Activated CD8-positive, alpha-beta memory T cell treated with anti-CD3 and anti-CD28 coated beads, Interleukin-2, amount 50 U/mL, for 48 hours (primary cell): Measurements from ENCODE around the gene MYCBP2.

ENCODE experiments used
- DNase-seq: peaks from one replicate; pipeline ENCODE4 v3.0.0-alpha.2; 2020

The MYCBP2 gene

DNA sequence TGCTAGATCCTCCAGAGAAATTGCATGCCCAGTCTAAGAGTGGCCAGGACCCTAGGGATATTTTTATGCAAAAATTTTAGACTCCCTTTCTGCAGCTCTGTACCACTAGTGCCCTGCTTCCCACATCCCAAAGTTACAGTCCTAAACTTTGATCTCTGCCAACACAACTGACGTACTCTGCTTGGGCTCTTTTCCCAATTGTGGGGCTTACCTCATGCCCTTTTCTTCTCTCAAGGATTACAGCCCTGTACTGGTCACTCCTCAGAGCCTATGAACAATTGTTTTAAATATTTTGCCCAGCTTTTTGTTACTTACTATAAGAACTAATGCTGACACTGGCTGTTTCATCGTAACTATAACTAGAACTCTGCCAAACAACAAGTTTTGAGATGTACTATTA is 242.1 kb downstream of the MYCBP2 start:
- DNase-seq, result no peak

DNA sequence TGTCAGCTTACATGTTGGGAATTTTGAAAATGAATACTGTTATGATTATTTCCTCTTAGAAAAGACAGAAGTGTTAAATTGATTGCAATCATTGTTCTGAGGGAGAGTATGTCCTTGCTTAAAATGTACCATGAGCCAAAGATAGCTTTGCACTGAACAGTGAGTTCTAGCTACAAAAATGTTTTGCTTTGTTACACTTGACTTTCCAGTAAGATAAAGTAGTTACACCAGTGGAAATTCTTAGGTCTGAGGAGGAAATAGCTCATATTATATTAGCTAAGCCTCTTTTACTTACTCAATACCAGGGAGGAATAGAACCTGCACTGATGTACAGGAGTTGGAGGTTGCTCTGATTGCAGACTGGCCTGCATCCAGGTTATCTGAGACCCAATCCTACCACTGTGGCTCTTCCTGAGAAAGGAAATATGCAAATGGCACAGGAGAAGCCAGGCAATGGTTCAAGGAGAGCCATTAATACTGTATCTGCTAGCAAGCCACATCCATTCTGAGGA is 246.9 kb downstream of the MYCBP2 start:
- no peak for DNase-seq

DNA sequence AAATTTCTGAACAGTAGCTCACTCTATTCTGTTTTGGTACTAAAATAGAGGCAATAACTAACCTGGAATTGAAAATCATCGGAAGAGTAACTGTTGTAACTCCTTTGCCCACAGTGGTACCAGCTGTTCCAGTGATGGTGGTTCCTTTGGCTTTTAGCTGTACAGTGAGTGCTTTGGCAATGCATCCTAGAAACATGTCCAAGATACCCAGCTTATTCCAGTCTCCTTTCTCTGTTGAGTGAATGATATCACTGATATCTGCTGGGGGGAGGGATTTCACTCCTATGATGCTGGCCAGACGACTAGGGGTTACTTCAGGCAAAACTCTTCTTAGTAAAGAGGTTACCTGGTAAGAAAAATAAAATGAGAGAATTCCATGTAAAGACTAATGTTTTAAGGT is 259.4 kb downstream of the MYCBP2 start:
- DNase-seq, result no peak

DNA sequence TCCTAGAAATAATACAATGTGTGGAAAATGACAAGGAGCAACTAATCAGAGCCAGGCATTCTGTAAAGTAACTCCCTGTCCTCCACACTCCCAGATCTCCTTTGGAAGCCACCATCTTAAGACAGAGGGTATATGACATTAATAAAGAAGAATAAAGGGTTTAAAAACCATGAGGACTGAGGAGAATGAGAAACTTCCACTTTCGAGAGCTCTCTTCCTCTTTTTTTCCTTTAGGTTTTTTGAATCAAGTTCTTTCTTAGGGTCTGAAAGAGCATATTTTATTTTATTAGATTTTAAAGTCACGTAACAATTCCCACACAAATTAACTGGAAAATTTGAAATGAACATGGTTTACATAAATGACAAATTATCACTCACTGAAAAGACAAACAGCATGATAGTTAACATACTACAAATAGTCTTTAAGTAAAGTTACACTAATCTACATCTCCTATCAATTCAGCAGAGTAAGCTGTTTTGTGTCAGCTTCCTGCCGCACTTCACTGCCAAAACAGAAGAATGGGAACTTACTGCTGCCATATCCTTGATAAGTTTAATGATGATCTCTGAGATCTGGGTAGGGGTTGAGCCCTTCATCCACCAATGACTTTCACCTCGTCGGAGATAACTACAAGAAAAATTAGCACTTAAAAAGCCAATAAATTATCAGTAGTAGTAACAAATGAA is 261.3 kb downstream of the MYCBP2 start:
- no peak for DNase-seq

DNA sequence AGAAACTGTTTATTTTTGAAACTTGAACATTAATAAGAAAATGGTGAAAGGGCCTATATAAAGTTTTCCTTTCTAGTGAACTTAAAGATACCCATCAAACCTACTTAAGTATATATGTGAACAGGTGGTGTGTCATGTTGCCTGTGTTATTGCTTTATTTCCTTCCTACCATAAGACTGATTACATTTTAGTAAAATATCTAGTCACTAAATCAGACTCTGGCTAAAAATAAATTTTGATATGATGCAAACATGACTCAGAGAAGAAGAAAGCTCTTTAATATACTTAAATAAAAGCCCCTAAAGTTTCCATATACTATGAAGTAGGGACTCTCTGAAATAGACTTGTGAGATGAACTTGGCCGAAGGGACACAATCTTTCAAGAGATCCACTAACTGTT is 264.8 kb downstream of the MYCBP2 start:
- no peak for DNase-seq

DNA sequence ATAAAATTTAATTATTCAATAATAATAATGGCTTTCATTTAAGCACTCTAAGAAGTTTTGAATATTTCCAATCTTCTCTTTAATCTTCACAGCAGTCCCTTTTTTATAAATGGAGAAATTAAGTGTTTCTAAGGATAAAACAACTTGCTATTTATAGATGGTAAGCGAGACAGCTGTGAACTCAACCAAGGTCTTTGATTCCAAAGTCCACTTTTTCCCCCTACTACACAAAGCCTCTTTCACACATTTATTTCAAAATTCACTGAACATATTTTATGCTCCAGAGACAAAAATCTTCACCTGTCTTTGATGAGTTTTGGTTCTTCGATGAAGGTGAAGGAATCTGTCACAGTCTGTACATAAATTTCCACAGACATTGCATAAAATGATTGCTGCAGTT is 265.5 kb downstream of the MYCBP2 start:
- DNase-seq, result no peak

DNA sequence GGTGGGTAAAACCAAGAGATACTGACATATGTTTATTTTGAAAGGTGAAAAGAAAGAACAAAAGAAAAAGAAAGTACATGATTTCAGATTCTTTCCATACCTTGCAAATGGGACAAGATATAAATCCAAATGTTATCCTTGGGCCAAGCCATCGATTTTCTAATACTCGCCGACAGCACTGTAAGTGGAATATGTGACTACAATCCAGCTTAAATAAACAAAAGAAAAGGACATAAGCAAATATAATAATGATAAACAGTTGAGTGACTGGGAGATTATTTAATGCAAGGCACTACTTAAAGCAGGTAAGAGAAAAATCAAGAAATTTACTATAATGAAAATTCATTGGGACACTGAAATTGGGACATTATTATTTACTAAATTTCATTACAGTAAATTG is 270.0 kb downstream of the MYCBP2 start:
- no peak for DNase-seq

DNA sequence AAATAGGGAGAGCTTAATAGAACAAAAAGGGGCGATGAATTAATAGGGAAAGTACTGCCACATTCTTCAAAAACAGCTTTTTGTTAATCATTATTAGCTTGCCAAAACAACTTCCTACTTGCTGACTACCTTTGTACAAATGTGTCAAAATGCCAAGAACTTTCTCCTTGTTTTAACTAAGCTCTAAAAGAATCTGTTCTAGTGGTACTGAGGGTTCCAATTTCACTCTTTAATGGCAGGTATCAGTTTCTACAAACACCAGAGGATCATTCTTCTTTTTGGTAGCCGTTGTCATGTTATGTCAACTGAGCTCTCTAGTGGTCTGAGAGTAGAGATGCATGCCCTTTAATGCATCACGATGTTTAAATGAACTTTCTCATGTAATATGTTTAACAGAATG is 270.5 kb downstream of the MYCBP2 start:
- DNase-seq, result no peak

DNA sequence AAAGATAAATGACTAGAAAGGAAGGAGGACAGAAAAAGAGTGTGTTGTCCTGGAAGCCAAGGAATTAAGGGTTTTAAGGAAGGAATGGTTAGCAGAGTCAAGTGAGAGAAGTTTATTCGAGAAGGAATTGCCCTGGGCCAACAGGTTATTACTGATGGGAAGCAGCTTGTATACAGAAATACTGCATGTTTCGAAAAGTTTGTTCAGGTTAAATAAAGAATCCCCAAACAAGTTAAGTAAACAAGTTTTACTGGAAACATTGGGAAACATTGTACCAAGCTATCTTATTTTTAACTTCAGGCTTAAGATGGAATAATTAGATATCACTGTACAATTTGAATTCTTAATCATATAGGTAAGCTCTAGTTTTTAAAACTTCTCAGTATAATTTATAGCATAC is 271.7 kb downstream of the MYCBP2 start:
- DNase-seq, result no peak

DNA sequence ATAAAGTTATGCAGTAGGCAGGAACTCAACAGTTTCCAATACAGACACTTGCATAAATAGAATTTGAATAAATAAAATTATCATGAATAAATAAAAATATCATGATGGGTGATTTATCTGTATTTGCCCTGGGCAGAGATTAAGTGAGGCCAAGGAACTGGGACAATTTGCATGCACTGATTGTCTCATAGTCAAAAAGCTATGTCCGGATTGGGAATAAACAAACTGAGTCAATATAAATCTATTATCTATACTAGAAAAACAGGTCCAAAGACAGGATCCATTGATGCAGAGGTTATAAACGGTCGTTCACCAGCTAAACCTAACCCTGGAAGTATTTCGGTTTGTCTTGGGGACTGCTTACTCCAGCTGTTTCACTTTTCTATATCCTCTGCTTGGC is 273.7 kb downstream of the MYCBP2 start:
- DNase-seq, result no peak

DNA sequence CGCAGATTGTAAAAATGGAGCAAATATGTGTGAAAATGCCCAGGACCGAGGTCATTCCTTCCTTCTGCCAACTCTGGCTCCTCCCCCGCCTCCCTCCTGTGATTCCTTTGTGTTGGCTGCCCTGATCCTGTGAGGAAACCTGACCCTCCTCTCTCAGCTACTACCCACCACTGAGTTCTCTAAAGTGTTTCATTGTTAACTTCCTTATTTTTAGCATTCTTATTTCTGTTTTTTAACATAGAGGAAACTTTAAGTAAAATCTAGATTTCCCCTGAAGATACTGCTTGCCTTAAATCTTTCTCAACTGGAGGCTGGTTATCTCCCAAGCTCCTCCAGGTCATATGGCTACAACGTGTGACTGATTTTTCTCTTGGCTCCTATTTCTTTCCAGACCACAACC is 278.2 kb downstream of the MYCBP2 start:
- DNase-seq, result no peak

DNA sequence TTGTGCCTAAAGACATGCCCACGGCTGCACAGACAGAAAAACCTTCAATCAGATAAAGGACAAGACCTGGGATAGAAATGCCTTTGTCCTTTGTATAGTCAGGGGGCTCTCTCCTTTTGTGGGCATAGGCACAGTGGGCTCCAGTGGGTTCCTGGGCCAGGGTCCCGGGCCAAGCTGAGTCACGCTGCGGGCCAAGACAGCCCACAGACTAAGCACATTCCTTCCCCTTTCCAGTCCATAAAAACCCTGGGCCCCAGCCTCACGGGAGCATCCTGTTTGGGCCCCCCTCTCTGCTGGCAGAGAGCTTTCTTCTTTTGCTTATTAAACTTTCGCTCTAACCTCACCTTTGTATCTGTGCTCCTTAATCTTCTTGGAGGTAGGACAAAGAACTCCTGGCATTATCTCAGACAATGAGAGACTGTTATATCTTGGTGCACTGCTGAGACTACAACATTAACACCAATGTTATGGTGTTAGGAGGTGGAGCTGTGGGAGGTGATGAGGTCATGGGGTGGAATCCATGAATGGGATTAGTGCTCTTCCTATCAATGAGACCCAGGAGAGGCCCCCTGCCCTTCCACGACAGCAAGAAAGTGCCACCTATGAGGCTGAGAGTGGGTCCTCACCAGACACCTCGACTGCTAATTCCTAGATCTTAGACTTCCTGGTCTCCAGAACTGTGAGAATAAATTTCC is 279.1 kb downstream of the MYCBP2 start:
- no peak for DNase-seq

DNA sequence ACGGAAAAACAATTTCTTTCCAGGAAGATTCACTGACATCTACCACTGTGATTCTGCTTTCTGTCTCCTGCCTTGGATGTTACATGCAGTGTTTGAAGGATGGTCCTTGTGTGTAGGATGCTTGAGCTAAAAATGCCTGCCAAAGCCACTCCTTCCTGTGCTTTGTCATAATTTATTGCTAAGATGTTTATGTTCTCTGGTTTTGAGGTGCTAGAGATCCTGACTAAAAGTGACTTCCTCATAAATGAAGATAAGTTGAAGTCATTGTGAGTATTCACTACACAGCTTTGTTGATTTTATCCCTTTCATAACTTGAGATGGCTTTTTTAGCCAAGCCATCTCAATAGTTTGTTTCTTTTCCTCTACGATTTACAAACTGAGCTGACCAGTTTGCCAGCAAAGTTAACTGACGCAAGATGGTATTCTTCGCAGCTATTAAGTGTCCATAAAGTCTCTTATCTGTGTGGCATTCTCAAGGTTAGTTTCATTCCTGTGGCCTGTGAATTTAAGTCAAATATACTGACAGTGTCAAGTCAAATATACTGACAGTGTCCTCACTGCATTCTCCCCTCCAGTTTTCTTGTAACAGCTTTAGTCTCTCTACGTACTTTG is 284.2 kb downstream of the MYCBP2 start:
- no peak for DNase-seq

DNA sequence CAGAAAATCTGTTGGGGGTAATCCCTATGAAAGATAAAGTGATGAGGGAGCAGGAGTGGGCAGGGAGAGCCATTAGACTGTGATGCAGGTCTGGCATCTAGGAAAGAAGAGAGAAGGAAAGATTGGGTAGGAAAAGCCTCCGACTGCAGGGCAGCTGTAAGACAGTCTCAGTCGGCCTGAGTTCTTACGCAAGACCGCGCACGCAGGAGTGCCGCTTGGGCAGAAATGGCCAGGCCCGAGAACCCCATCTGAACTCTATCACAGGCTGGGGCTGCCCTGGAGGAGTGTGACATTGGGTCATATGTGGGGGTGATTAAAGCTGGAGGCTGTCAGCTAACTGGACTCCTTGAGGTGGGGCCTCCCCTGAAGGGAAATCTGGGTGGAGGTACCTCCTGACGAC is 286.1 kb downstream of the MYCBP2 start:
- DNase-seq, result no peak

DNA sequence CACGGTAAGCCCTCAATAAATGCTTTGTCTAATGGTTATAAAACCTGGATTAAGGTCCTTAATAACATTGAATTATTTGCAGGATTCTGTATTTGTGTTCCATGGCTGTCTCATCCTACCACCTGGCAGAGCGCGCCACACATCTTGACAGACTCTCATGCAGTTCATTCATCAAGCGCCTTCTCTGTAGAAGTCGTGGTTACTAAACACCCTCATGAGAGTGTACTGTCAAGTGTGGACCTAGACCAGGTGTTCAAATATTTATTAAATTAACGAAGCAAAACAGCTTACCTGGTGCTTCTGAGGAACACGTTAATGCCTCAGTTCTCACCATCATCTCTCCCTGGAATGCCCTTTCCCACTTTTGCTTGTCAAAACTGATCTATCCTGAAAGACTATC is 286.8 kb downstream of the MYCBP2 start:
- DNase-seq, result no peak

DNA sequence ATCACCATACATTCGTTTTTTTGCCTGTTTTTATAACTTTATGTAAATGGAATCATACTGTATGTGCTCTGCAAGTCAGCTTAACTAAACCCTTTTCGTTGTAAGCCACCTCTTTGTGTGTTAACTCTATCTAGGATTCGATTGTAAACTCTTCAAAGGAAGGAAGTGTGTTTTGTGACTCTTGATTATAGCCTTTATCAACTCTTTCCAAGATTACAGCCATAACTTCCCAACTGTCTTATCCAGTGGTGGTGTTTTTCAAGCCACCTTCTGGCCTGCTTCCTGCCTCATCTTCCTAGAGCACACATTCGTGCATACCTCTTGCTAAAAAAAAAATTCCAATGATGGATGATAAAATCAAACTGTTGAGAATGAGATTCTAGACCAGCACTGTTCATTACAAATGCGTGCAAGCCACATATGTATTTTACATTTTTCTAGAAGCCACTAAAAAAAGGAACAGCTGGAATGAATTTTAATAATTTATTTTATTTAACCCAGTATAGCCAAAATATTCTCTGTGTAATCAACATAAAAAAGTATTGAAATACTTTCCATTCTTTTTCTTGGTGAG is 287.9 kb downstream of the MYCBP2 start:
- DNase-seq, result no peak

DNA sequence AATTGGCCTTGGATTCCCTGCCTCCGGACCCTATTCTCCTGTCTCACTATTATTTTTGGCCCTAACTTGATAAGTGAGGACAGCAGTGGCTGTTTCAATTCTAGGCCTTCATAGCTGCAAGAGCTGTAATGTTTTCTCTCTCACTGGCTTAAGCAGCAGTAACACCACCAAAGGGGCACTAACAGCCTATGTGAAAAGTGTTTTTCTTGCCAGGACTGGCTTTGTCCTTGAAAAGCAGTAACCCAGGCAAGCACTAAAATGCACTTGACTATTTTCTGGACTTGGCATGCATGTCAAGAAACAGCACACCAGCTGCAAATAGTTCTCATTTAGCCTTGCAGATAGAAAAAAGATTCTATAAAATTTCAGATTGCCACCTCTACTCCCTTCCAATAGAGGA is 290.6 kb downstream of the MYCBP2 start:
- no peak for DNase-seq

DNA sequence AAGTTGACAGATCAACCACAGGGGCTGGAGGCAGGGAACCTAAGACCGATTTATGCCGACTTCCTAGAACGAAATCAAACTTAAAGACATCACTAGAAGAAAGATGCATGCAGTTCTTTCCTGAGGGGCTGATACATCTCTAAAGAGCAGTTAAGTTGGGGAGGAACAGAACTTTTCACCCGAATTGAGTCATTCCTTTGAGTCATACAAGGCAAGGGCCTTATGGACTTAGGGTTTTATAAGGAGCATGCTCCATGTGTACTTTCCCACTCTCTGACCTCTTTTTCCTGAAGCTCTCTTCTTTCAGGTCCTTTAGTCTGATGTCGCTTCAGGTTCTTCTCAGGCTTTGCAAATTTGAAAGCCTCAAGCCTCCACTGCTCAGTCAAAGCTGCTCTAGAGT is 292.0 kb downstream of the MYCBP2 start:
- DNase-seq, result no peak

DNA sequence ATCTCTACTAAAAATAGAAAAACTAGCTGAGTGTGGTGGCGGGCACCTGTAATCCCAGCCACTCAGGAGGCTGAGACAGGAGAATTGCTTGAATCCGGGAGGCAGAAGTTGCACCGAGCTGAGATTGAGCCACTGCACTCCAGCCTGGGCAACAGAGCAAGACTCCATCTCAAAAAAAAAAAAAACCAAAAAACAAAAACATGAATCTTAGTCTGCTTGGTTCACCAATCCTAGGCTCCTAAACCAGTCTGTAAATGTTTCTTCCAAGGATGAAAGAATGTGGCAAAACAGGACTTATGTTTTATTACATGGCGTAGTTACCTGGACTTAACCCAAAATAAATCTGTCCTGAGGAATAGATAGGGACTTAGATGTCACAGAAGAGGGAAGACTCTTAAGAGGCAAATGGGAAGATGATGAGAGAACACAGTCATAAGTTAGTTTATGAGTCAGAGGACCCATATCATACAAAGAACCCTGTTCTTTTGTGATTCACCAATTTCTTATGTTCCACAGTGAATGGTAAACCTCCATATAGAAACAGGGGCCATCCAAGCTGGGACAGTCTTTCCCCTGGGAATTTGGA is 293.1 kb downstream of the MYCBP2 start:
- DNase-seq, result no peak

DNA sequence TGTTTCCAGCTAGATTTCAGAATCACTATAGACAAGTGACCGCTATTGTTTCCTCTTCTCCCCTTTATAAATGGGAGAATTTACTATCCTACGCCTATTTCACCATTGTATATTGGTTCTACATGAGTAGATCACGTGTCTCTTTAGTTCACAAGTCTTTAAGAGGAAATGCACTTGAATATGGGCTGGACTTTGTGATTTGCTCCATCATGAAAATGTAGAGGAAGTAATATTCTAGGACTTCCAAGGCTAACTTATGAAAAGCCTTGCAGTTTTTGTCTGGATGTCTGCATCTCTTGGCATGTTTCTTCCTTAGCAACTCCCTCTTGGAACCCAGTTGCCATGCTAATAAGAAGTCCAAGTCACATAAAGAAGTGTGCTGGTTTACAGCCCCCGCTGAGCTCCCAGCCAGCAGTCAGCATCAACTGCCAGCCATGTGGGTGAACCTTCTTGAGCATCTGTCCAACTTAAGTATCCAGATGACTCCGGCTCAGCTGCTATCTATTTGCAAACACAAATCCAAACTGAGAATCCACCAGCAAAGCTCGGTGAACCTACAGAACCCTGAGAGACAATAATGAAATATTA is 295.1 kb downstream of the MYCBP2 start:
- DNase-seq, result no peak

DNA sequence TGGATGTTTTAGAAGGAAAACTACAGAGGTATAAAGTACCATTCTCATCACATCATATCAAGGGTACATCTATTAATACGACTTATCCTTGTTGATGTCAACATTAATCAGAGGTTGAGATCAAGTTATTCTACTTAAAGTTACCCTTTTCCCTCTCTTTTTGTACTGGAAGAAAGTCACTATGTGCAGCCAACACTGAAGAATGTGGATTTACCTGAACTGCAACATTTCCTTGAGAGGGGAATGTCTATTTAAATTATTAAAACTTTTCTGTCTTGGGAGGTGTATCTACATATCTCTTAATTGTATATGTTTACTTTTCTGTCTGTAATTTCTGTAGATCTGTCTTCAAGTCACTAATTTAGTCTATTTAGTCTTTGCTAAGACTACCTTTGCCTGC is 297.5 kb downstream of the MYCBP2 start:
- no peak for DNase-seq

DNA sequence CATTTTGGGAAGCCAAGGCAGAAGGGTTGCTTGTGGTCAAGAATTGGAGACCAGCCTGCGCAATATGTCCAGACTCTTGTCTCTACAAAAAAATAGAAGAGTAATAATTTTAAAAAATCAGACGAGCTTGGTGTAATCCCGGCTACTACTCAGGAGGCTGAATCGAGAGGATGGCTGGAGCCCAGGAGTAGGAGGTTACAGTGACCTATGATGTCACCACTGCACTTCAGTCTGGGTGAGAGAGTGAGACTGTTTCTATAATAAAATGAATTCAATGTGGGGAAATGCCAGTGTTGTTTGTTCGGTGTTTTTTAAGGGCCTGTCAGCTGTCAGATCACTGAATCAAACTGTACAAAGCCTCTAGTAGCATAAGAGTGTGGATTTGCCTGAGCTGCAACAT is 298.7 kb downstream of the MYCBP2 start:
- DNase-seq, result no peak
